DMS153 (cell line): ENCODE results near the gene SDS.
"Not testable (repeated sequence)": the region's sequence is repeated elsewhere in the genome, so short reads cannot be mapped to it uniquely, and the experiment has no call there.

Source experiments
- DNase-seq: peaks from one replicate; lab custom pipeline; 2025; lab: John Stamatoyannopoulos, UW

The SDS gene

GRCh38 chr12:113374823-113375428 is 28.8 kb downstream of the SDS start:
- DNase-seq = no peak

GRCh38 chr12:113373969-113374368 is 29.7 kb downstream of the SDS start:
- no peak for DNase-seq

- DNase-seq = no peak
These were observed 30.2 kb downstream of the SDS start for GRCh38 chr12:113373440-113373839.

GRCh38 chr12:113372371-113372770 is 31.3 kb downstream of the SDS start:
- DNase-seq = no peak

GRCh38 chr12:113371808-113372207 is 31.9 kb downstream of the SDS start:
- no peak for DNase-seq

- DNase-seq = no peak
These were observed 32.6 kb downstream of the SDS start for GRCh38 chr12:113370923-113371682.

- DNase-seq = no peak
These were observed 34.2 kb downstream of the SDS start for GRCh38 chr12:113369391-113369985.

GRCh38 chr12:113368331-113368730 is 35.4 kb downstream of the SDS start:
- no peak for DNase-seq

- DNase-seq = no peak
These were observed 36.9 kb downstream of the SDS start for GRCh38 chr12:113366827-113367226.

- DNase-seq = no peak
These were observed 37.9 kb downstream of the SDS start for GRCh38 chr12:113365639-113366395.

- DNase-seq = no peak
These were observed 39.0 kb downstream of the SDS start for GRCh38 chr12:113364698-113365097.

- DNase-seq = no peak
These were observed 41.9 kb downstream of the SDS start for GRCh38 chr12:113361574-113362370.

GRCh38 chr12:113359939-113360748 is 43.5 kb downstream of the SDS start:
- DNase-seq = no peak

- no peak for DNase-seq
These were observed 44.4 kb downstream of the SDS start for GRCh38 chr12:113359133-113359938.

- peak; percentile 66 for DNase-seq
These were observed 45.1 kb downstream of the SDS start, which contains the start of gene PLBD2 for GRCh38 chr12:113358381-113359132. TSS of gene PLBD2 (plus strand) at chr12:113358587. CDS start at chr12:113358601, 14 bp downstream.

- DNase-seq = not testable (repeated sequence)
These were observed 49.5 kb downstream of the SDS start for GRCh38 chr12:113354192-113354591.

- no peak for DNase-seq
These were observed 52.6 kb downstream of the SDS start for GRCh38 chr12:113351089-113351488.

GRCh38 chr12:113348849-113349536 is 54.7 kb downstream of the SDS start:
- no peak for DNase-seq

- DNase-seq = no peak
These were observed 55.8 kb downstream of the SDS start for GRCh38 chr12:113347892-113348291.
